ENCODE data around the gene ZNF292. TPM values are rescaled to one million over a fixed set of nuclear protein-coding genes. Genes with fewer than 3 reads are reported as not detected.
"Not testable (repeated sequence)": the region's sequence is repeated elsewhere in the genome, so short reads cannot be mapped to it uniquely, and the experiment has no call there.

The ZNF292 gene
- total RNA-seq, 1 donor from 2014 or later, result 177 TPM

DNA sequence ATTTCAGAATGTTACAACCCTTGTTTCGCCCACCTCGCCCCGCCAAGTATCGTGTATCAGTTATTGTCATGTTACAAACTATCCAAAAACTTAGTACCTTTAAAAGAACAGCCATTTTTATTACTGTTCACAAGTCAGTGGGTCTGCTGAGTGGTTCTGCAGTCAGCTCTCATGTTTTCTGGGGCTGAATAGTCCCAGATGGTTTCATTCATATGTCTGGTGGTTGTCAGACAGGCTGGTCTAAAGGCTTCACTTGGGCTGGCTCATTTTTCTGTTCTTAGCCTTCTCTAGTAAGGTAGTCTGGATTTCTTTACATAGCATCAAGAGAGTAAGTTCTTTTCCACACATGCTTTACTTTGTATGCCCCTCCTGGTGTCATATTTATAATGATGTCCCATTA lies 8.6 kb downstream of the ZNF292 start:
- DNase-seq, result no peak

DNA sequence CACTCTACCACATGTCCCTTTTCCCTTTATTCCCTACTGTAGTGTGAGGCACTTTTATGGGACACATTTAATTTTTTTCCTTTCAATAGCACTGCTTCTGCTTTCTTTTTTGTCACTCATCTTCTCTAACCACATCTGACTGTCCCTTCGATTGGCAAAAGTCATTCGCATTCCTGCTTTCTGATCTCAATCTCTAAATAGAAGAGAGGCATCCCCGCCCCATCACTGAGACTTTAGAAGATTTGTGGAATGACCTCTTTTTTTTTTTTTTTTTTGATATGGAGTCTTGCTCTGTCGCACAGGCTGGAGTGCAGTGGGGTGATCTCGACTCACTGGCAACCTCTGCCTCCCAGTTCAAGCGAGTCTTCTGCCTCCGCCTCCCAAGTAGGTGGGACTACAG lies 9.1 kb downstream of the ZNF292 start:
- DNase-seq, result no peak

GRCh38 chr6:87165185-87165584 lies 9.8 kb downstream of the ZNF292 start:
- no peak for DNase-seq

DNA sequence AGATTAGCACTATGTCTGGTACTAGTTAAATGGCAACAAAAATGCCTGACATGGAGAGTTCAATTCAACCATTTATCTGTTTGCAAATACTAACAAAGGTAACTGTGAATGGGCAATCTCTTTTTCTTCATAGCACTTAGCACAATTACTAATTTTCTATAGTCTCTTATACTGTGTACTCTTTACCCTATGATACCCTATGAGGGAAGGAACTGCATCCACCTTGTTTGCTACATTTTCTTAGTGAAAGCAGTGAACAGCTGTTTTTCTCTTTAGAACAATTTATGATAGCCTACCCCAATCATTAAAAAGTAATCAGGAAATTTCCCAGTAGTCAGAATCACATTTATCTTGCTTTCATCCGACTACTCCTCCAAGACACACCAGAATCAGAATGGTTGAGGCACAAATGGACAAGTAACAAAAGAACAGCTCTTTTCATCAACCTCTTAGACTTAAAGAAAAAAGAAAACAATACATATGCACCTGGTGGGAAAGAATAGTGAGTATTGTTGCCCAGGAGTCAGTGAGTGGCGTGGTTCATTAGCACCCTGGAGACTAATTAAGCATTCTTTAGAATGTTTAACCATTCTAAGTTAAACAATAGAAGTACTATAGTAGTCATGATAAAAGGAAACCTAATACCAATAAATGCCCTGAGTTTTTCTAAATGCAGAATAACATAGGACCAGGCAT lies 16.7 kb downstream of the ZNF292 start:
- no peak for DNase-seq

DNA sequence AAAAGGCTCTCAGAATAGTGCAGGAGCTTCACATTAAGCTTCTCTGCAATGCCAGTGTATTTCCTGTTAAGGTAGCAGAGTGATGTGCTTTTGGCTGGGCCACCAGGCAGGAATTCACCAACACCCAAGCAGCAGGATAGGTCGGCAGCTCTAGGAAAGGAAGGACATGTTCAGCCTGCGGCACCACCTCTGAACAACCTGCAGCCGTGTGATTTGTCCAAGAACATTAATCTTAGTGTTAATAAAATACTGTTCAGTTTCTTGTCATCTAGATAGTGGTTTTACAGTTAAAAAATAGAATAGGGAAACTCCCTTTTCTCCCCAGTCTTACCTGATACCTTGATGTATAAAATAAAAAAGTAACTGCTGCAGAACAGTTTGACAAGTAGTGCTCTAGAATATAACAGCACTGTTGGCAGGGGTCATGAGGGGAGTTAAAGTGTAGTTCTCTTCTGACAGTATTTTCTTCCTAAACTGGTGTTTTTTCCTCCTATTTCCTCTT lies 18.8 kb downstream of the ZNF292 start:
- DNase-seq, result no peak

DNA sequence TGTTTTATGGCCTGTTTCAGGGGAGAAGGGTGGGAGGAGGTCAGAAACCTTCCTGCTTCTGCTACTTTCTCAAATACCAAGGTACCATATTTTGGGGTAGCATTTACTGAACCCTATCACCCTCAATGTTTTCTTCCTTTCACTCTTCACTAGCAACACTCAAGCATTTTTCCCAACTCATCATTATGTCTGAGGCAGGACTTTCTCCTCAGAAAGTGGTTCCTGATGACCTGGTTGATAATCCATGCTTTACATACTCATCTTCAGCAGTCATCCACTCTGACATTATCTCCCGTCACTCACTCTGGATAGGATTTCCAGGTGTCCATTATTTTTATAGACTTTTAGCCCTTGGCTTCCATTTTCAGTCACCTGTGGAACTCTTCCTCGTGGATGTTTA lies 21.1 kb downstream of the ZNF292 start:
- no peak for DNase-seq

- no peak for DNase-seq
These were observed 24.9 kb downstream of the ZNF292 start for GRCh38 chr6:87180105-87180728.

DNA sequence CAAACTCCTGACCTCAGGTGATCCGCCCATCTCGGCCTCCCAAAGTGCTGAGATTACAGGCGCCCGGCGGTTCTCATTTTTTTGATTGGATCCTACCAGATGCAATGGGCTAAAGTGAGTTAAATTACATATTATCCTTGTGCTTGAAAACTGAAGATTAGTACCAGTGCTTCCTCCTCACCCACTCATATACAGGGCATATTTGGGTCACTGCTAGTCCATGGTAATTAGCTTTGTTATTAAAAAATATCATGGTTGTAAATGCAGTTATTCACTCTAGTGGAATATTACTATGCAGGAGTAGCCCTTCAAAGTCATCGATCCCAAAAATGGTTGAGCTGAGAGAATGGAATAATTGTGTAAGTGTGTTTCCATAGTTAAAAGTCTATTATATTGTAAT lies 26.5 kb downstream of the ZNF292 start:
- no peak for DNase-seq

DNA sequence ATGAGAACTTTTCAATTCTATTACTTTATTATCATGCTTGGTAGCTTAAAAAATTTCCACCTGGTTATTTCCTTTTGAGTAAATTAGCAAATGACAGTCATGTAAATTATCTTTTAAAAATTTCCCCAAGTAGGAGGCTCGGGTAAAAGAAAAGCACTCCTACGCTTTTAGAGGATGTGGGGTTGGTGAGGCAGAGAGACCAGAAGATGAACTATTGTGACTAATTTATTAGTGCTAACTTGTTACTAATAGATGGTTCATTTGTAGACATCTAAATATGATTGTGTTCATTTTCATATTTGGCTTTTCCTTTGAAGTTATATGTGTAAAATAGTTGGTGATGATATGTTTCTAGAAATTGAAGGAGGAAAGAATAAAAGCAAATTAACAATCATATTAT lies 27.0 kb downstream of the ZNF292 start:
- no peak for DNase-seq

DNA sequence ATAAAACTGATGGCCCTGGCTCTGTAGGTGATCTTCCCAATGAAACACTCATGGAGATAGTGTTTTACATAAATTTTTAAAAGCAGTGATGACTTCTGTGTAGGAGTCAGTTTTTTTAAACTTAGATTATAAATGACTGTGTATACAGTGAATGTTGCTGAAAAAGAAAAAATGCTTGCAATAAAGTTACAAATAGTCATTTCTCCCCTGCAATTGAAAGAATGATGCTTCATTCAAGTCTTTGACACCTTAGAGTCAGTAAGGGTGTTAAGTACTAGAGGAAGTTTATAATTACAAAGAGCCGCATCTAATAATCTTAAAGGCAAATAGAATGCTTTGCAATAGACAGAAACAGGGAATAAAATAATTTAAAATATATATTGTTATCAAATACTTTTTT lies 27.6 kb downstream of the ZNF292 start:
- DNase-seq, result no peak

DNA sequence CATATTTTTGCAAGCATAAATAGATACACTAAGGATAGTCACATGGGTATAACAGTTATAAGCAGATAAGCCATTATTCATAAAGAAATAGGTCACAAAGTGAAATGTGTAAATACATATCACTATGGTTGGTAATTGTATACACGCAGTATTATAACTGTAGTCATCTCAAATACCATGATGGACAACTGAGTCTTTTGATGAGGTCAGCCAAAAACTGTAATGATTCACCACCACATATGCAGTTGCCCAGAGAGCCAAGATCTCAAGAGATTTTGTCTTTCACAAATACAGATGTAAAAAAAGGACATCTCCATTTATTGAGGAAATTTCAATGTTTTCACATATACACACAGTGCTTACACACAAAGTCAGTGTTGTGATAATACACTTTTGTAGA lies 28.3 kb downstream of the ZNF292 start:
- DNase-seq, result no peak

- no peak for DNase-seq
These were observed 29.4 kb downstream of the ZNF292 start for GRCh38 chr6:87184762-87185250.

GRCh38 chr6:87196275-87196842 lies 41.0 kb downstream of the ZNF292 start:
- DNase-seq, result no peak

DNA sequence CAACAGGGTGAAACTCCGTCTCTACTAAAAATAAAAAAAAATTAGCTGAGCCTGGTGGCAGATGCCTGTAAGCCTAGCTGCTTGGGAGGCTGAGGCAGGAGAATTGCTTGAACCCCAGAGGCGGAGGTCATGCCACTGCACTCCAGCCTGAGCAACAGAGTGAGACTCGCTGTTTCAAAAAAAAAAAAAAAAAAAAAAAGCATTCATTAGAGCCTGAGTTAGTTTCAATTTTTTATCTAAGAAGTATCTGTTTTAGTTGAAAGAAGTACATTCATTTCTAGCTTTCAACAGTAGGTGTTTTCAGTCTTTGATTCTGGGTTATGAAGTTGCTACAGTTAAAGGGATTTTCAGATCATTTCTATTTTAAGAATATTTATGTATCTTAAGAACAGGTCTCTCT lies 42.2 kb downstream of the ZNF292 start:
- DNase-seq, result no peak

- not testable (repeated sequence) for DNase-seq
These were observed 42.9 kb downstream of the ZNF292 start for GRCh38 chr6:87198022-87198810.

- no peak for DNase-seq
These were observed 44.4 kb downstream of the ZNF292 start for GRCh38 chr6:87199787-87200186.

GRCh38 chr6:87200469-87201175 lies 45.3 kb downstream of the ZNF292 start:
- DNase-seq, result no peak

- DNase-seq, result no peak
These were observed 48.2 kb downstream of the ZNF292 start for GRCh38 chr6:87203448-87204023.

DNA sequence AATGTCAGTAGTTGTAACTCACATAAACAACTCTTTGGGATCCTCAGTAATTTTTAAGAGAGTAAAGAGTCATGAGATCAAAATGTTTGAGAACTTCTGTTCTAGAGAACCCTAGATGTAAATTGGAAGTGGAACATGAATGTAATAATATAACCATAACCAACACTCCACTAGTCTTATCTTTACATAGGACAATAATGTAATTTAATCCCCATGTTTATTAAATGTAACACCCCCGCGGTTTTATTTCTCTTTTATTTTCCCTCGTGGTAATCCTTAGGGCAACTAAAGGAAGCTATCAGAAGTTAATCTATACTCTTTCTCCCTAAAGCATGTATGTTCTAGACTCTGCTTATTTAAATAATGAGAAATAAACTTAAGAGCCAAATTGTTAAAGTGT lies 54.4 kb downstream of the ZNF292 start:
- DNase-seq, result no peak

- DNase-seq, result no peak
These were observed 55.6 kb downstream of the ZNF292 start for GRCh38 chr6:87210979-87211378.

DNA sequence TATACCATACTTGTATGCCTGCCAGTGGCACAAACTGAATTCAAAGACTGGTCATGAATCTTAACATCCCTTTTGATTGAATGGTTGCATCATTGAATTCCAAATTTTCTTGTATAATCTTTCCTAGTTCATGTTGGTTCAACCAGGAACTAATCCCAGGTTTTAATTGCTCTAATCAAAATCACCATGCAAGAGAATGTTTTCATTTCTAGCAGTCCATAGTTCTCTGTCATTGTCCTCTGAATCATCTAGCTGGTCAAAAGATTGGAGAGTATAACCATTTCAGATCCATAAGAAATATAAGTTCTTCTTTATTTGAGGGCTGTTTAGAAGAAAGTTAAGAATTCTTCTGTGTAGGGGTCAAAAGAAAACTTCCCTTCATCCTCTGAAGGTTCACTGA lies 57.2 kb downstream of the ZNF292 start:
- no peak for DNase-seq

DNA sequence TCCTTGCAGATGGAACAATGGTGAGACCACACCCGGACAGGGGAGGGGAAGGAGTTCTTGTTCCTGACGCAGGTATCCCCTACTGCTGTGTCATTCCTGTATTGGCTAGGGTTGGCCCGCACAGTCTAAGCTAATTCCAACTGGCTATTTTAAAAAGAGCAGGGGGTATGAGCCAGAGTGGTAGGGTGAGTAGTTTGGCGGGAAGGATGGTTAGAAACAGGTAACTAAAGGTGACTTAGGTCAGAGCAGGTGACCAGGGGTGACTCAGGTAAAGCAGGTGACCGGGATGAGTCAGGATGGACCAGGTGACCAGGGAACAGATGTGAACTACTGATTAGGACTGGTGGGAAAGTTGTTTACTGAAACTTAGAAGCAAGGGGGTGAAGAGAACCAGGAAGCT lies 58.0 kb downstream of the ZNF292 start:
- no peak for DNase-seq
